SIG-M5 treated with dmso at 0.1 percent for 504 hours (cell line): ENCODE data around the gene ARHGAP9.

Source experiments
- DNase-seq: peaks from one replicate; lab custom pipeline; 2025; ENCODE audit not compliant: unreplicated experiment; lab: John Stamatoyannopoulos, UW

Gene ARHGAP9

DNA sequence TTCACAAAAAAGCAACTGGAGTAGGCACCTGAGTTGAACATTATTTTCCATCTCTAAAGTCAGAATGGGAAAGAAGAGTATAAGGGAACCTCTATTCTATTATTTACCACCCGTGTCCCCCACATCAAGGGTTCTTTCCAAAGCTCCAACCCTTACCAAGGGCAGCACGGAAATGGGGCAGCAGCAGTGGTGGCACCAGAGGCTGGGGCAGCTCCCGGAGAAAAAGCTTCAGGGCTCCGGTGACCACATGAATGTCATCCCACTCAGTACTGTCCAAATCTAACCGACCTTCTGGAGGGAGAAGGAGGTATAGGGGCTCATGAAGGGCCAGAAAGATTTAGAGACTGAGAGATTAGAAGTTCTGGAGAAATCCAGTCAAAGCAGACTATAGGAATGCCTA is 5.8 kb downstream of the ARHGAP9 start:
- DNase-seq, result no peak

DNA sequence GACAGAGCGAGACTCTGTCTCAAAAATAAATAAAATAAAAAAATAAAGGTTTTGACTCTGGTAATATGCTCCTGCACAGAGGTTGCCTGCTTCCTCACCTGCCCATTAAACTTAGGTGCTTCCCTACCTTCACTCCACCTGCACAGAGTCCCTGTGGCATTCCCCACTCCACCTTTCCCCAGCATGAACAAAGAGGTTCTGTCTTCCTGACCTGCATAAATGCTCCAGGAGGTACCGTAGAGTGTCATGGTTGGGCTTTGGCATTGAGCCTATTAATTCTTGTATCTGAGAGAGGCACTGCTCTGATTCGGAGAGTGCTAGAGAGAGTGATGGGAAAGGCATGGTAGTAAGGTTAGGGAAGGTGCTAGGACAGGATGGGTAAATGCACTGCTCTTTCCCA is 6.3 kb downstream of the ARHGAP9 start:
- DNase-seq, result no peak

DNA sequence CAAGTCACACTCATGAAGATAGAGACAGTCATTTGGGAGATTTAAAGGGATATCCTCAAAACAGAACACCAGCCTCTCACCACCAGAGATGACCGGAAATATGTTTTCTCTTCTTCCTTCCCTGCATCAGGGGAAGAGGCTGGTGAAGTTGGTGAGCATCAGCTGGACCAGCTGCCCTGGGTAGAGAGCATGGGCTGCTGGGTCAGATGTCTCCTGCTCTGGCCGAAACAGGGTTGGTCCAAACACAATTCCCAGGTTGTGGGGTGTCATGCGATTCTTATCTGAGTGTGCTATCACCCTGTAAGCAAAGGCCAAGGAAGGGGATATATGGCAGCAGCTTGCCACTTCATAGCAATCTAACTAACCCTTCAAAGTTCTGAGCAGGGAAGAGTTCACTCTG is 7.3 kb downstream of the ARHGAP9 start:
- no peak for DNase-seq

DNA sequence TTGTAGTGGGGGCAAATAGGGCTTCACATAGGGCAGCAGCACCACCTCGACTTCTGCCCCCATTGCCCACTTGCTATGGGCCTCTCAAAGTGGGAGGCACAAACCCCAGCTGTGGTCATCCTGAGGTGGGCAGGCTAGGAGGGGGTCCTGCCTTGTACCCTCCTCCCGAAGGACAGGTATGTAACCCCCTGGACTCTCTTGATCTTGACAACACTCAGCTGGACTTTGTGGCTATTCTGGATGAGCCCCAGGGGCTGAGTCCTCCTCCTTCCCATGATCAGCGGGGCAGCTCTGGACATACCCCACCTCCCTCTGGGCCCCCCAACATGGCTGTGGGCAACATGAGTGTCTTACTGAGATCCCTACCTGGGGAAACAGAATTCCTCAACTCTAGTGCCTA is 8.0 kb downstream of the ARHGAP9 start:
- DNase-seq, result no peak

DNA sequence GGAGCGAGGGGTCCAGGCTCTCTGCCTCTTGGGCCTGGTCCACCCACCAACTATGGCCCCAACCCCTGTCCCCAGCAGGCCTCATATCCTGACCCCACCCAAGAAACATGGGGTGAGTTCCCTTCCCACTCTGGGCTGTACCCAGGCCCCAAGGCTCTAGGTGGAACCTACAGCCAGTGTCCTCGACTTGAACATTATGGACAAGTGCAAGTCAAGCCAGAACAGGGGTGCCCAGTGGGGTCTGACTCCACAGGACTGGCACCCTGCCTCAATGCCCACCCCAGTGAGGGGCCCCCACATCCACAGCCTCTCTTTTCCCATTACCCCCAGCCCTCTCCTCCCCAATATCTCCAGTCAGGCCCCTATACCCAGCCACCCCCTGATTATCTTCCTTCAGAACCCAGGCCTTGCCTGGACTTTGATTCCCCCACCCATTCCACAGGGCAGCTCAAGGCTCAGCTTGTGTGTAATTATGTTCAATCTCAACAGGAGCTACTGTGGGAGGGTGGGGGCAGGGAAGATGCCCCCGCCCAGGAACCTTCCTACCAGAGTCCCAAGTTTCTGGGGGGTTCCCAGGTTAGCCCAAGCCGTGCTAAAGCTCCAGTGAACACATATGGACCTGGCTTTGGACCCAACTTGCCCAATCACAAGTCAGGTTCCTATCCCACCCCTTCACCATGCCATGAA is 8.6 kb downstream of the ARHGAP9 start:
- DNase-seq, result no peak

DNA sequence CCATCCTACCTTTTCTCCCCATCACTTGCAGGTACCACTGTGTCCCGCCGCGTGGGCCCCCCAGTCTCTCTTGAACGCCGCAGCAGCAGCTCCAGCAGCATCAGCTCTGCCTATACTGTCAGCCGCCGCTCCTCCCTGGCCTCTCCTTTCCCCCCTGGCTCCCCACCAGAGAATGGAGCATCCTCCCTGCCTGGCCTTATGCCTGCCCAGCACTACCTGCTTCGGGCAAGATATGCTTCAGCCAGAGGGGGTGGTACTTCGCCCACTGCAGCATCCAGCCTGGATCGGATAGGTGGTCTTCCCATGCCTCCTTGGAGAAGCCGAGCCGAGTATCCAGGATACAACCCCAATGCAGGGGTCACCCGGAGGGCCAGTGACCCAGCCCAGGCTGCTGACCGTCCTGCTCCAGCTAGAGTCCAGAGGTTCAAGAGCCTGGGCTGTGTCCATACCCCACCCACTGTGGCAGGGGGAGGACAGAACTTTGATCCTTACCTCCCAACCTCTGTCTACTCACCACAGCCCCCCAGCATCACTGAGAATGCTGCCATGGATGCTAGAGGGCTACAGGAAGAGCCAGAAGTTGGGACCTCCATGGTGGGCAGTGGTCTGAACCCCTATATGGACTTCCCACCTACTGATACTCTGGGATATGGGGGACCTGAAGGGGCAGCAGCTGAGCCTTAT is 9.2 kb downstream of the ARHGAP9 start:
- no peak for DNase-seq

DNA sequence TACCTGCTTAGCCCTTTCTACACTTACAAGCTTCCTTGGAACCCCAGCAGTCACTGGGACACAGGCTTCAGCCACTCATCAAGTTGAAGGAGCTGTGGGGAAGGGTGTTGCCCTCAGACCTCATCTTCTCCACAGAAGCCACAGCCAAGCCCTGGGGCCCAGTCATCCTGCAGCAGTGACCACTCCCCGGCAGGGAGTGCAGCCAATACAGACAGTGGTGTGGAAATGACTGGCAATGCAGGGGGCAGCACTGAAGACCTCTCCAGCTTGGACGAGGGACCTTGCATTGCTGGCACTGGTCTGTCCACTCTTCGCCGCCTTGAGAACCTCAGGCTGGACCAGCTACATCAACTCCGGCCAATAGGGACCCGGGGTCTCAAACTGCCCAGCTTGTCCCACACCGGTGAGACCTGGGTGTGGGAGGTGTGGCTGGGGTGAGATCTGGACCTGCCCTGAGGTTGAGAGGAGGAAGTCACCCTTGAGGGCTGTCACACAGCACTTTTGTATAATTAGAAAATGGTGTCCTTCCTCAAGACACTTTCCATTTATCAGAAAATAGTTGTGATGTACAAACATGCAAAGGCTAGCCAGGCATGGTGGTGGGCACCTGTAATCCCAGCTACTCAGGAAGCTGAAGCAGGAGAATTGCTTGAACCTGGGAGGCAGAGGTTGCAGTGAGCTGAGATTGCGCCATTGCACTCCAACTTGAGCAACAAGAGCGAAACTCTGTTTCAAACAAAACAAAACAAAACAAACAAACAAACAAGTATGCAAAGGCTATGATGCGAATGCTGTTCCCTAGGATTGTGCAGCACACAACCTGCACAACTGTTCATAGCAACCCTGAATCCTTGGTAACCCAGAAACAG is 10.1 kb downstream of the ARHGAP9 start:
- no peak for DNase-seq

DNA sequence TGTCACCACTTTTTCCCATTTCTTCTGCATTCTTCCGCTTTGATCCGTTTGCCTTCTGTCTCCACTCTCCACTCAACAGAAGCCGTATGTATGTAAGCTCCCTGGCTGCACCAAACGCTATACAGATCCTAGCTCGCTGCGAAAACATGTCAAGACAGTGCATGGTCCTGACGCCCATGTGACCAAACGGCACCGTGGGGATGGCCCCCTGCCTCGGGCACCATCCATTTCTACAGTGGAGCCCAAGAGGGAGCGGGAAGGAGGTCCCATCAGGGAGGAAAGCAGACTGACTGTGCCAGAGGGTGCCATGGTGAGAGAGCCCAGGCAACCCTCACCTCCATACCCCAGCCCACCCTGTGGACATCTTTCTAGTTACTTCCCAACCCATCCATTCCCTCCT is 11.8 kb downstream of the ARHGAP9 start:
- no peak for DNase-seq

DNA sequence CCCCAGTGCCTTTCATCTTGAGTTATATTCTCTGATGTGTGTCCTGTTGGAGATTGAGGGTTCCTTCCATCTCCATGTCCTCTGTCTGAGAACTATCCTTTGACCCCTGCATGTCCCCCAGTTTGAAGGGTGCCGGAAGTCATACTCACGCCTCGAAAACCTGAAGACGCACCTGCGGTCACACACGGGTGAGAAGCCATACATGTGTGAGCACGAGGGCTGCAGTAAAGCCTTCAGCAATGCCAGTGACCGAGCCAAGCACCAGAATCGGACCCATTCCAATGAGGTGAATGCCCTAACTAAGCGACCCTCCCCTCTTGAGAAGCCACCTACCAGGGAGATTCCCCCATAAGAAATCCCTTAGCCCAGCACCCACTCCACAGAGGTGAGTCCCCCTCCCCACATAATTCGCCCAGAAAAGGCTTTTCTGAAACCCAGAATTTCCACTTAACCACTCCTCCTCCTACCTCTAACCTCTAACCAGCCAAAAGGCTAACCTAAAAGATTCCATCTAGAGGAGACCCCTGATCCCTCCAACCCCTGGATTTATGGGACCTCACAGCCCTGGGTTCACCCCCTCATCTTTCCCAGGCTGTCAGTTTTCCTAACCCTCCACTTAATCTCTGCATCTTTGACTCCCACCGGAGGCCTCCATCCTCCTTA is 12.3 kb downstream of the ARHGAP9 start:
- DNase-seq, result no peak

DNA sequence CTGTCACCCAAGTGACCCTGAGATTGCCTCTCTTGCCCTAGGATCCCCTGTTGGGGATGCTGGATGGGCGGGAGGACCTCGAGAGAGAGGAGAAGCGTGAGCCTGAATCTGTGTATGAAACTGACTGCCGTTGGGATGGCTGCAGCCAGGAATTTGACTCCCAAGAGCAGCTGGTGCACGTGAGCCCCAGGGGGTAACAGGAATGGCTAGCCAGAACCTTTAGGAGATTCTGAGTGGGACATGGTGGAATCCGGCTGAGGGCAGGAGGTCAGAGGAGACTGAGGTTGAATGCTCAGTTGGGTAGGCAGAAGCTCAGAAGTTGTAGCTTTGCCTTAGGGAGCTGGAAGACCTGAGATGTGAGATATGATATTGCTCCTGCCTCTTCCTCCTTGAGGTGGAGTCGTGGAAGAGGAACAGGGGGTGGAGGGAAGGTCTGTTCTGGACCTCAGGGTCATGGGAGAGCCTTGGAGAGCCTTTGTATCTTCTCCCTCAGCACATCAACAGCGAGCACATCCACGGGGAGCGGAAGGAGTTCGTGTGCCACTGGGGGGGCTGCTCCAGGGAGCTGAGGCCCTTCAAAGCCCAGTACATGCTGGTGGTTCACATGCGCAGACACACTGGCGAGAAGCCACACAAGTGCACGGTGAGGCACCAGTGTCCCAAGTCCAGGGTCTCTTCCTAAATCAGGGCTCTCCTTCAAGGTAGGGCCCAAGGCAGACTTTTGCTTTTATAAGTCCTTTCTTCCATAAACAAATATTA is 13.7 kb downstream of the ARHGAP9 start:
- no peak for DNase-seq

DNA sequence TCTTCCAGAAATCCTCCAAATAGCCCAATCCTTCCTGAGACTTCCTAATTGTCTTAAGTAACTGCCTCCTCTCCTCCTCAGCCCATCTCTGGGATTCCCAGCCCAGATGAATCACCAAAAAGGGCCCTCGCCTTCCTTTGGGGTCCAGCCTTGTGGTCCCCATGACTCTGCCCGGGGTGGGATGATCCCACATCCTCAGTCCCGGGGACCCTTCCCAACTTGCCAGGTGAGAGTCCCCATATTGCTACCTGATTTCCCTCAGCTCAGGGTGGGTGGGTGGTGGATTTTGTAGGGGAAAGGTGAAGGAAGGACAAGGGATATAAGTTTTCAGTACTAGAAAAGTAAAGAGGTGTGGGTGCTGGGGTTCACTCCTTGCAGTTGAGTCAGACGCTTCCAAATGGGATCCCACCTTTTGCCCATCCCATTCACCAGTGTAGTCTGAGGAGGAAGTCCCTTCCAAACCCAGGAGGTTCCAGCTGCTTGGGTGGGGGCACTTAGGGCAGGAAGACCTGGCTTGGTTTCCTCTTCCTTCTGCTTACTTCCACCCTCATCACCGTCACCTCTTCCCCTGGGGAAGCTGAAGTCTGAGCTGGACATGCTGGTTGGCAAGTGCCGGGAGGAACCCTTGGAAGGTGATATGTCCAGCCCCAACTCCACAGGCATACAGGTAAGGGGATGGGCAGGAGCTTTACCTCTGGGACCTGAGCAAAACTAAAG is 14.5 kb downstream of the ARHGAP9 start:
- DNase-seq, result no peak

DNA sequence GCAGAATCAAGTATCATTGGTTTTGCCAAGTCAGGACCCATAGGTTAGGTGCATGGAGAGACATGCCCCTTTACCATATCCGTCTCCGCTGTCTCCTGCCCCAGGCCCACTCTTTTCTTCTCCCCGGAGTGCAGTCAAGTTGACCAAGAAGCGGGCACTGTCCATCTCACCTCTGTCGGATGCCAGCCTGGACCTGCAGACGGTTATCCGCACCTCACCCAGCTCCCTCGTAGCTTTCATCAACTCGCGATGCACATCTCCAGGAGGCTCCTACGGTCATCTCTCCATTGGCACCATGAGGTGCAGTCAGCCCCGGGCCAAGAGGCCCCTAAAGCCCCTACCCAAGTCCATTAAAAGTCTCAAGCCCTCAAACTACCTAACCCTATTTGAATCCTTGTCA is 15.1 kb downstream of the ARHGAP9 start:
- DNase-seq, result no peak

DNA sequence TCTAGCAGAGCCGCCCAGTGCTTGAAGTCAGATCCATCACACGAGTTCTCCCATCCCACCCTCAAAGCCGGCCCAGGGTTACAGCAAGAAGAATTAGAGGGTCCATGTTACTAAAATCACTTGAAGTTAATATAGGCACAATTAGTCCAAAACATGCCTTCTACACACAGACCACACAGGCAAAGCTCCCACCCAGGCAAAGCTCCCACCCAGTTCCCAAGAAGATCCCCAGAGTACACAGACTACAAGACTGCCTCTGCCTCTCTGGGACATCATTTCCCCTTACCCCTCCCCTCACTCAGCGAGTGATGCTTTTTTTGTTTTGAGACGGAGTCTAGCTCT is 16.8 kb downstream of the ARHGAP9 start:
- DNase-seq, result no peak

DNA sequence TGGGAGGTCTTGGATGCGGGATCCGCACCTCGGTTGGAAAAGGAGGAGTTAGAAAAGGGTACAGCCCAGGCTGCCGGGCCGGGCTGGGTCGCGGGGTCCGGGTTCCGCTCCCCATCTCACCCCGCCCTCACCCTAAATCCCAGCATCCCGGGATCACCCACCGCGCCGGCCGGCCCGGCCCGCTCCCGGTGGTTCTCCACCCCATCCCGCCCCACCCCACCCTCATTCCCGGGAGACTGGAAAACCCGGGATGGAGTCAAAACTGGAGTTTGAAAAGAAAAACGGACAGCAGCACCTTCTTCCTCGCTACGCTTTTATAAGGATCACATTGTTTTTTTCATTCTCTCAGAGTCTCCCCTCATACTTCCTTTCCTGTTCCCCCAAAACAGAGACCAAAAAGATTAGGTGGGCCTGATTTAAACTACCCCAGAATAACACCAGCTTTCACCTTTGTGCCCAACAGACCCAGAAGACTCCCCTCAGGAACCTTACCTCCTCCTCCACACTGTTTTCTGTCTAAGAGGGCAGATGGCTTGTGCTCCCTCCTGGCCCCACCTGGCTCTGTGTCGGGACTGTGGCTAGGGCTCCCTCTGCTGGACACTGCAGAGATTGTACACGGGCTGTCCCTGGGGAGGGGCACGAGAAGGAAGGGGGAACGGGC is 17.3 kb downstream of the ARHGAP9 start:
- peak; percentile 90 for DNase-seq

DNA sequence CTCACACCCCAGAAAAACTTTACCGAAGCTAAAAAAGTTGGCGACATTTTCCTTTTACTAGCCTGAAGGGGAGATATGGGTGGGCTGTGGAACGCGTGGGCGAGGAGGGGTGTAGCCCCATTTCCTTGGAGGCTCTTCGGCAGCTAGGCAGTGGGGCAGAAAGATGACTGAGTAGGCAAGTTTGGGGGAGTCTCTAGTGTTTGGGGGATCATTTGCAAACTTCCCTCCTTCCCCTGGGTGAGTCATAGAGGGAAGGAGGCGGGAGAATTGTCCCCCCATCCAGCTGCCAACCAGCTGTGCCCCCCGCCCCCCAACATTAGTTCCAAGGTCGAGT is 17.8 kb downstream of the ARHGAP9 start:
- no peak for DNase-seq

DNA sequence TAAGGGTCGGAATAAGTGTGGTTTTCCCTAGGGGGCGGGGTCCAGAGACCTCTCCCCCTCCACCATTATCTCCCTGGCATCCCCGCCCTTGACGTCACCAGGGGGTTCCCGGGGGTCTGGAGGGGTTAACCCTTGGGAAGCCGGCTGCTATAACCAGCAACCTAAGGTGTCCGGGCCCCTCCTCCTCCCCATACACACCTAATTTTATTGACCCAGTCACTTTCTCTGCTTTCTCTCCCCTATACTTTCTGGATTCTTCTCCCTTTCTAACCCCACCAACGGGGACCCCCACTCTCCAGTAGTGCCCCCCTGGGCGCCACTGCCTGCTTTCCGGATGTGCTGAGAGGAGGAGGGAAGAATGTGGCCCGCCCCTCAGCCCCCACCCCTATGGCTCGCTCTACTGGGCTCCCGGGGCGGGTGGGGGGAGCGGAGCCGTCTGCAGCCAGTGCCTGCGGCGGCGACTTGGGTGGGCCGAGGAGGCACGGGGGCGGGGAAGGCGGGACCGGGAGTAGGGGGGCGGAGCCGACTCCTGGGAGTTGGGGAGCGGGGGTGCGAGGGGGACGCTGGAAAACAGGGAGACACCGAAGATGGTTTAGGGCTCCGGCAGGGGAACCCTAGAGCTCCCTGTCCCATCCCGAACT is 18.3 kb downstream of the ARHGAP9 start:
- DNase-seq, result no peak

DNA sequence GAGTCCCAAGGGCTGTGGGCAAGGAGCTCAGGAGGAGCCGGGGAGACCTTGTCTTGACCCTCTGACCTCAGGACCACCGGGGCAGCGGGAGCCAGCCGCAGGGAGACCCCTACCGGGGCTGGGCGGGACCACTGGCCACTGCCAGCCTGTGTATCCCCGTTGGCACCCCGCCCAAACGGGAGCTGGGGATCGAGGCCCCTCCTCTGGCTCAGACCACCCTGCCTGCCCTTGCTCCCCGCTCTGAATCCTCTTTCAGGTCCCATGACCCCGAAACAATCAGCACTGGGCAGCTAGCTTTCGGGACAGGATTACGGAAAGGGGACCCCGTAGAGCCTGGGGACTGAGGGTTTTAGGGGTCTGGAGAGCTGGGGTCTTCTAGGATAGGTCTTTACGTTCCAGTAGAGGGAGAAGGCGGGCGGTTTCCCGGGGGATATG is 18.8 kb downstream of the ARHGAP9 start:
- DNase-seq, result no peak

DNA sequence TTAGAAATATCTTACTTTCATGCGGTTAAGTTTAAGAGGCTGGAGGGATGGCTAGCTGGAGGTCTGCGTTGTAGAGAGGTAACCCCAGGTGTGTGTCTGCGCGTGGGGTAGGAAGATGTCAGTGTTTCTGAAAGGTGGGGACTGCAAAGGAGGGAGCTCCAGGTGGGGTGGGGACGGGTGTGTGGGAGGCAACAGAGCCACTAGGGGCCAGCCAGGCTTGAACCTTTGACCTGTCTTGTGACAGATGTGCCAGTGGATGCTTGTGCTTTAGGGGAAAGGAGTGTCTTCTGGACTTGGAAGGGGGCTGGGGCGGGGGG is 19.2 kb downstream of the ARHGAP9 start:
- DNase-seq, result no peak

DNA sequence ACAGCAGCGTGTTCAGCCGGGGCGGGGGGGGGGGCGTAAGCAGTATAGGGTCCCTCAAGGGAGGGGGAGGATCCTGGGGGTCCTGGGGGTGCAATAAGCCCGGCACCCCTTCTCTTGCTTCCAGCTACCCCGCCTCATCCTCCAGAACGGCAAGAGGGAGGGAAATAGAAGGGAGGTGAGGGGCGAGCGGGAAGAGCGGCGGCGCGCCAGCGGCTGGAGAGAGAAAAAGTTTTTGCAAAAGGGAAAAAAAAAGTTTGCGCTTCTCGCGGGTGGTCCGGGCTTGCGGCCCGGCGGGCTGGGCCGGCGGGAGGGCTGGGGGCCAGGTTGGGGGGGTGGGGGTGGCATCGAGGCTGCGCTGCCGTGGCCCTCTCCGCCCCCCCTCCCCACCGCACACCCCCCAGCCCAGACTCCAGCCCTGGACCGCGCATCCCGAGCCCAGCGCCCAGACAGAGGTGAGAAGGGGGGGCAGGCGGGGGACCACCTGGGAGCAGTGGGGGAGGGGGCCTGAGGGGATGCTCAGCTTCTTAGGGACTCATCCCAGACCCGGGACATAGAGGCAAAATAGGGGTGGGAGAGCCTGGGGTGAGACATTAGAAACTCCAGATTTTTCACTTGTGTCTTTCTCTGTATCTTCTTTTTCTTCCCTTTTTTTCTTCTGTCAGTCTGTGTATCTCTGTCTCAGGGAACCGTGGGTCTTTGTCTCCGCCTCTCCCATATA is 19.8 kb downstream of the ARHGAP9 start, which contains the start of gene GLI1:
Gene GLI1 (plus strand): TSS at position 36 of the 718 bp plus-strand sequence. CDS start 3,907 bp downstream, outside the sequence.
- DNase-seq, result peak; percentile 29
